A549 treated with AZD9567 at 1 μM for 4 hours (cell line): ENCODE results near the gene MANEA. TPM values are rescaled to one million over a fixed set of nuclear protein-coding genes. Genes with fewer than 3 reads are reported as not detected.

Experiments
- total RNA-seq: library from RNA; stranded (reverse); fragments of 200-300 nt; extraction: Qiagen RNA extraction; gene quantifications from 5 replicates; pipeline ENCODE4 v1.2.3, GENCODE V29; 2022; ENCODE audit not compliant: insufficient read depth

MANEA gene, protein sequence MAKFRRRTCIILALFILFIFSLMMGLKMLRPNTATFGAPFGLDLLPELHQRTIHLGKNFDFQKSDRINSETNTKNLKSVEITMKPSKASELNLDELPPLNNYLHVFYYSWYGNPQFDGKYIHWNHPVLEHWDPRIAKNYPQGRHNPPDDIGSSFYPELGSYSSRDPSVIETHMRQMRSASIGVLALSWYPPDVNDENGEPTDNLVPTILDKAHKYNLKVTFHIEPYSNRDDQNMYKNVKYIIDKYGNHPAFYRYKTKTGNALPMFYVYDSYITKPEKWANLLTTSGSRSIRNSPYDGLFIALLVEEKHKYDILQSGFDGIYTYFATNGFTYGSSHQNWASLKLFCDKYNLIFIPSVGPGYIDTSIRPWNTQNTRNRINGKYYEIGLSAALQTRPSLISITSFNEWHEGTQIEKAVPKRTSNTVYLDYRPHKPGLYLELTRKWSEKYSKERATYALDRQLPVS
- 3.0 to 3.9 TPM (median 3.6 TPM) in 5 replicates for total RNA-seq

DNA sequence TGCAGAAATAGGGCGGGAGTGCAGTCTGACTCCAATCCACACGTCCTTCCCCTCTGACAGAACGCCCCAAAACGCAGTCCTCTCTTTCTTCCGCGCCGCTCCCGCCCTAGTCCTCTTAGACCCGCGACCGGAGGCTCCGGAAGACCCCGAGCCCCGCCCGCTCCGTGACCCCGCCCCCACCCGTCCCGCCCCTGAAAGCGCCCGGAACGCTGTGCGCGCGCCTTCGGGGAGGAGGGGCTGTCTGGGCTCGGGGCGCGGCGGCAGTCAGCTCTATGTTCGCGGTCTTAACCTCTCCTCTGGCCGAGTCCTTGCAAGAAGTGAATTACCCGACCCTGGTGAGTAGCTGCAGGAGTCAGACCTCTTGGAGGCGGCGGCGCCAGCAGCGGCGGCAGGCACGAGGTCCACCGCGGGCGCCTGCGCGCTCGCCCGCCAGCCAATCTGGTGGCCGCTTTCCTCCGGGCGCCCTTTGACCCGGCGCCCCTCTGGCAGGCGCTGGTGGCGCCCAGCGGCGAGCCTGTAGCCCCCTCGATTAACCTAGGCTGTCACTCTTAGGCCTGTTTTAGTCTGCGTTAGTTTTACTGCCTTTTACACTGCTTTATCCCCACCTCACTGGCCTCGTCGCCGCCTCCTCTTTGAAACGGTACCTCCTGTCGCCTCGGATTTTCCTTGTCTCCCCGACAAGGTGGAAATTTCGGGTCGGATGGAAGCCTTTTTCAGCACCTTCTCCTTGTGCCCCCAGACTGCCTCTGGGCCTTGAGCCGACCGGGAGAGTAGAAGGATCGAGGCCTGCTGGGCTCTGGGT, at the start of gene MANEA:
Gene MANEA (plus strand): TSS at position 232 of the 802 bp plus-strand sequence. CDS start 8,905 bp downstream, outside the sequence.

